A549 (cell line): ENCODE measurements around the gene GPR119. TPM values are rescaled to one million over a fixed set of nuclear protein-coding genes. Genes with fewer than 3 reads are reported as not detected.

Experiments
- ATOH8 ChIP-seq: fragments of 250-450 bp; sonication (Bioruptor Pico); IDR thresholded peaks from 2 replicates; pipeline ENCODE4 v1.5.0; 2020; ENCODE audit warnings: low read depth, mild to moderate bottlenecking, moderate library complexity
- BCL3 ChIP-seq: fragments of >200 bp; sonication (Bioruptor Twin); formaldehyde crosslinking; IDR thresholded peaks from 3 replicates; pipeline ENCODE4 v1.6.1; 2016
- BHLHE40 ChIP-seq: IDR thresholded peaks from 2 replicates; pipeline ENCODE4 v1.6.1; 2012; ENCODE audit warnings: low read depth, low read length, inconsistent platforms
- CBX2 ChIP-seq: fragments of 200-600 bp; sonication (generic); IDR thresholded peaks from 2 replicates; pipeline ENCODE4 v1.6.1; 2016; ENCODE audit warnings: low read depth, mild to moderate bottlenecking, borderline replicate concordance
- CBX8 ChIP-seq: fragments of 200-600 bp; sonication (generic); IDR thresholded peaks from 2 replicates; pipeline ENCODE4 v1.6.1; 2016
- CHD4 ChIP-seq: fragments of 200-600 bp; sonication (generic); IDR thresholded peaks from 2 replicates; pipeline ENCODE4 v1.6.1; 2016; ENCODE audit warnings: antibody characterized with exemption, mild to moderate bottlenecking, borderline replicate concordance
- E2F6 ChIP-seq: IDR thresholded peaks from 2 replicates; pipeline ENCODE4 v1.6.1; 2012; ENCODE audit warnings: low read depth, borderline replicate concordance
- EHF ChIP-seq: fragments of 250-450 bp; sonication (Bioruptor Pico); IDR thresholded peaks from 2 replicates; pipeline ENCODE4 v1.5.0; 2020; ENCODE audit warnings: mild to moderate bottlenecking
- EHMT2 ChIP-seq: fragments of 200-600 bp; sonication (generic); IDR thresholded peaks from 2 replicates; pipeline ENCODE4 v1.6.1; 2016; ENCODE audit warnings: antibody characterized with exemption, low read depth, mild to moderate bottlenecking, moderate library complexity
- ELK1 ChIP-seq: fragments of 150-350 bp; IDR thresholded peaks from 2 replicates; pipeline ENCODE4 v1.6.1; 2014; ENCODE audit warnings: low read depth, mild to moderate bottlenecking, low read length
- EP300 ChIP-seq, 2 experiments: fragments of >200 bp; sonication (Bioruptor Twin); formaldehyde crosslinking; IDR thresholded peaks; 2 replicates in 1 of 2; 3 replicates in 1 of 2; pipeline ENCODE4 v1.6.1; 2016 to 2017
- FOSB ChIP-seq: fragments of 250-450 bp; sonication (Bioruptor Pico); IDR thresholded peaks from 2 replicates; pipeline ENCODE4 v1.5.0; 2020; ENCODE audit warnings: mild to moderate bottlenecking, moderate library complexity
- FOSL2 ChIP-seq, 2 experiments: fragments of 450-650 bp in 1 of 2; fragments of >200 bp in 1 of 2; sonication (Bioruptor Twin) in 1 of 2; formaldehyde crosslinking; IDR thresholded peaks; 2 replicates each; pipeline versions ENCODE4 v1.5.0 to v1.6.1; 2016 to 2020; ENCODE audit warnings: mild to moderate bottlenecking in 1 of 2, moderate library complexity in 1 of 2
- FOXS1 ChIP-seq: fragments of 250-450 bp; sonication (Bioruptor Pico); IDR thresholded peaks from 2 replicates; pipeline ENCODE4 v1.5.0; 2020; ENCODE audit warnings: mild to moderate bottlenecking, moderate library complexity
- GATA3 ChIP-seq: IDR thresholded peaks from 2 replicates; pipeline ENCODE4 v1.6.1; 2012; ENCODE audit warnings: borderline replicate concordance
- HDAC2 ChIP-seq: fragments of 200-600 bp; sonication (generic); IDR thresholded peaks from 2 replicates; pipeline ENCODE4 v1.6.1; 2016
- HES2 ChIP-seq: fragments of >200 bp; sonication (Bioruptor Twin); formaldehyde crosslinking; IDR thresholded peaks from 2 replicates; pipeline ENCODE4 v1.6.1; 2016
- HMGXB4 ChIP-seq: fragments of 250-450 bp; sonication (Bioruptor Pico); IDR thresholded peaks from 2 replicates; pipeline ENCODE4 v1.5.0; 2021; ENCODE audit warnings: mild to moderate bottlenecking, moderate library complexity, borderline replicate concordance
- HOXB13 ChIP-seq: fragments of 250-450 bp; sonication (Bioruptor Pico); IDR thresholded peaks from 2 replicates; pipeline ENCODE4 v1.5.0; 2020; ENCODE audit warnings: low read depth, mild to moderate bottlenecking, moderate library complexity
- JUN ChIP-seq, 2 experiments: fragments of >200 bp; sonication (Bioruptor Twin); formaldehyde crosslinking; IDR thresholded peaks; 2 replicates in 1 of 2; 3 replicates in 1 of 2; pipeline ENCODE4 v1.6.1; 2016 to 2017
- JUNB ChIP-seq: fragments of >200 bp; sonication (Bioruptor Twin); formaldehyde crosslinking; IDR thresholded peaks from 2 replicates; pipeline ENCODE4 v1.6.1; 2016
- KDM1A ChIP-seq: fragments of 200-600 bp; sonication (generic); IDR thresholded peaks from 2 replicates; pipeline ENCODE4 v1.6.1; 2016; ENCODE audit warnings: low read depth, mild to moderate bottlenecking
- MAFK ChIP-seq: fragments of 450-650 bp; IDR thresholded peaks from 2 replicates; pipeline ENCODE4 v1.6.1; 2014; ENCODE audit not compliant: partially characterized antibody
- MYC ChIP-seq: IDR thresholded peaks from 2 replicates; pipeline ENCODE4 v1.6.1; 2012; ENCODE audit warnings: mild to moderate bottlenecking, inconsistent platforms, low read length, improper control_type of control experiment, borderline replicate concordance
- NFE2L2 ChIP-seq: fragments of 150-350 bp; conservative IDR thresholded peaks from 2 replicates; pipeline ENCODE4 v1.6.1; 2014; ENCODE audit warnings: low read length
- NPAS2 ChIP-seq: fragments of 250-450 bp; sonication (Bioruptor Pico); IDR thresholded peaks from 2 replicates; pipeline ENCODE4 v1.8.0; 2022; ENCODE audit warnings: mild to moderate bottlenecking, moderate library complexity, borderline replicate concordance
- NR3C1 ChIP-seq: fragments of >200 bp; sonication (Bioruptor Twin); formaldehyde crosslinking; IDR thresholded peaks from 3 replicates; pipeline ENCODE4 v1.6.1; 2017
- POLR2A ChIP-seq: IDR thresholded peaks from 2 replicates; pipeline ENCODE4 v1.6.1; 2012; ENCODE audit warnings: mild to moderate bottlenecking, low read length
- POLR2AphosphoS2 ChIP-seq: conservative IDR thresholded peaks from 2 replicates; pipeline ENCODE4 v1.6.1; 2012; ENCODE audit warnings: low read length, improper control_type of control experiment, inconsistent platforms
- RAD21 ChIP-seq, 2 experiments: fragments of >200 bp in 1 of 2; sonication (Bioruptor Twin) in 1 of 2; formaldehyde crosslinking in 1 of 2; IDR thresholded peaks in 1 of 2; conservative IDR thresholded peaks in 1 of 2; 2 replicates in 1 of 2; 3 replicates in 1 of 2; pipeline ENCODE4 v1.6.1; 2012 to 2018; ENCODE audit warnings: inconsistent platforms in 1 of 2
- RNF2 ChIP-seq: fragments of 200-600 bp; sonication (generic); IDR thresholded peaks from 2 replicates; pipeline ENCODE4 v1.6.1; 2016; ENCODE audit warnings: low read depth, mild to moderate bottlenecking, antibody characterized with exemption, moderate library complexity, borderline replicate concordance
- SMC3 ChIP-seq: fragments of >200 bp; sonication (Bioruptor Twin); formaldehyde crosslinking; IDR thresholded peaks from 3 replicates; pipeline ENCODE4 v1.6.1; 2018; ENCODE audit warnings: inconsistent platforms
- SREBF2 ChIP-seq: fragments of 450-650 bp; IDR thresholded peaks from 2 replicates; pipeline ENCODE4 v1.6.1; 2014; ENCODE audit warnings: mild to moderate bottlenecking, moderate library complexity
- TFCP2L1 ChIP-seq: fragments of 250-450 bp; sonication (Bioruptor Pico); IDR thresholded peaks from 2 replicates; pipeline ENCODE4 v1.5.0; 2021; ENCODE audit warnings: mild to moderate bottlenecking
- TP53 ChIP-seq: fragments of 250-450 bp; sonication (Bioruptor Pico); IDR thresholded peaks from 2 replicates; pipeline ENCODE4 v1.5.0; 2021; ENCODE audit warnings: mild to moderate bottlenecking, moderate library complexity
- USF2 ChIP-seq: fragments of 450-650 bp; IDR thresholded peaks from 2 replicates; pipeline ENCODE4 v1.6.1; 2014; ENCODE audit warnings: antibody characterized with exemption
- ZC3H11A ChIP-seq: fragments of 450-650 bp; IDR thresholded peaks from 2 replicates; pipeline ENCODE4 v1.6.1; 2014; ENCODE audit warnings: antibody characterized with exemption, mild to moderate bottlenecking
- ZNF302 ChIP-seq: fragments of 250-450 bp; sonication (Bioruptor Pico); IDR thresholded peaks from 2 replicates; pipeline ENCODE4 v1.9.0; 2021; ENCODE audit warnings: inconsistent platforms, mild to moderate bottlenecking, moderate library complexity
- polyA plus RNA-seq, 4 experiments: library from polyadenylated mRNA; depleted of rRNA in 3 of 4; stranded (reverse); fragments of >200 nt; fragmentation: RNase III in 1 of 4; extraction: RNeasy Plus Mini Kit Qiagen cat#74134 plus additional on column Dnase treatment in 1 of 4; gene quantifications; 2 replicates in 3 of 4; 3 replicates in 1 of 4; pipeline ENCODE4 v1.2.3, GENCODE V29; 2011 to 2017

The GPR119 gene
- polyA plus RNA-seq, 2 of the 4 experiments (the other 2 are of a cell fraction) = not detected

GRCh38 chrX:130339408-130340222 lies 45.9 kb downstream of the GPR119 start, which contains the start of gene SLC25A14 (continued):
- 0 out of 3 replicates have a peak, but pooled peaks have one; percentile 23 for TF ChIP-seq BCL3
- TF ChIP-seq MAFK = no peak
- no peak for TF ChIP-seq ZC3H11A
- 0 out of 2 replicates have a peak, but pooled peaks have one; percentile 62 for TF ChIP-seq TP53 (CRISPR knock-in tag)
- no peak for TF ChIP-seq FOSL2 (IDR thresholded peaks at IDR 0.05)
- no peak for TF ChIP-seq FOSL2 (CRISPR knock-in tag; IDR thresholded peaks at IDR 0.05)
- no peak for TF ChIP-seq HDAC2
- no peak for TF ChIP-seq ATOH8 (CRISPR knock-in tag)
- peak; percentile 76 for TF ChIP-seq E2F6
- TF ChIP-seq TFCP2L1 (CRISPR knock-in tag) = no peak
- no peak for TF ChIP-seq EHMT2
- peak in 1 of 2 experiments; percentile 49; a peak in 1 of 5 replicates for TF ChIP-seq JUN (IDR thresholded peaks at IDR 0.05)
- TF ChIP-seq POLR2AphosphoS2 = no peak
- TF ChIP-seq EP300 (IDR thresholded peaks at IDR 0.05) = no peak
- no peak for TF ChIP-seq BHLHE40
- no peak for TF ChIP-seq NPAS2 (CRISPR knock-in tag)
- no peak for TF ChIP-seq CBX8
- TF ChIP-seq KDM1A = no peak
- TF ChIP-seq JUNB = no peak
- TF ChIP-seq ZNF302 (CRISPR knock-in tag) = no peak
- TF ChIP-seq CBX2 = no peak
- no peak for TF ChIP-seq RNF2
- TF ChIP-seq HES2 = no peak
- no peak for TF ChIP-seq USF2
- no peak for TF ChIP-seq NFE2L2
- TF ChIP-seq RAD21 (conservative IDR thresholded peaks at IDR 0.05 in 1 of 2, IDR thresholded peaks at IDR 0.05 in 1 of 2) = no peak
- TF ChIP-seq EHF (CRISPR knock-in tag) = no peak
- TF ChIP-seq MYC = no peak
- TF ChIP-seq FOSB = 0 out of 2 replicates have a peak, but pooled peaks have one; percentile 54
- no peak for TF ChIP-seq HOXB13 (CRISPR knock-in tag)
- TF ChIP-seq FOXS1 = no peak
- TF ChIP-seq SREBF2 = no peak
- TF ChIP-seq GATA3 = no peak
- TF ChIP-seq SMC3 = no peak
- no peak for TF ChIP-seq ELK1
- TF ChIP-seq NR3C1 = no peak
- no peak for TF ChIP-seq HMGXB4
- TF ChIP-seq CHD4 = no peak
- peak; percentile 49 for TF ChIP-seq POLR2A
